ENCODE results near the gene TENT5A.
"Not testable (repeated sequence)": the region's sequence is repeated elsewhere in the genome, so short reads cannot be mapped to it uniquely, and the experiment has no call there.

The TENT5A gene

GRCh38 chr6:81747327-81747726 is 5.2 kb downstream of the TENT5A start:
- Histone ChIP-seq H3K27me3 (ENCODE audit: low read depth, low read length) (no peaks in the 10 kb centered on the region), H4K20me1 (ENCODE audit: insufficient read depth, low read length) (0 out of 2 replicates have a peak, but pooled peaks cover 3% of the 10 kb centered on the region), H3K79me2 (ENCODE audit: low read length) (peaks cover 15% of the 10 kb centered on the region), H3K27ac (ENCODE audit: low read length) (no peak overlapping the region), H3K4me2 (ENCODE audit: low read length) (no peak overlapping the region), H3K4me1 (ENCODE audit: low read length) (peaks cover 30% of the 10 kb centered on the region), H3K4me3 (ENCODE audit: low read length) (no peak overlapping the region), H3K9me3 (ENCODE audit: insufficient read depth, low read length) (no peaks in the 10 kb centered on the region), H2AFZ (ENCODE audit: low read depth, low read length) (no peak overlapping the region), H3K36me3 (replicated peaks; ENCODE audit: low read depth, low read length) (peaks cover 44% of the 10 kb centered on the region), H3K9ac (ENCODE audit: low read length) (no peak overlapping the region)
- no peak for TF ChIP-seq CTCF (IDR thresholded peaks at IDR 0.05; ENCODE audit: low read depth, low read length)
- TF ChIP-seq EZH2phosphoT487 (IDR thresholded peaks at IDR 0.05; ENCODE audit: low read depth): no peak

- H3K4me3 ChIP-seq (ENCODE audit: low read length): no peak overlapping the region
- no peak overlapping the region for H2AFZ ChIP-seq (ENCODE audit: low read depth, low read length)
- no peaks in the 10 kb centered on the region for H3K9me3 ChIP-seq (ENCODE audit: insufficient read depth, low read length)
- peaks cover 22% of the 10 kb centered on the region for H3K36me3 ChIP-seq (replicated peaks; ENCODE audit: low read depth, low read length)
- no peak overlapping the region for H3K4me2 ChIP-seq (ENCODE audit: low read length)
- TF ChIP-seq CTCF (IDR thresholded peaks at IDR 0.05; ENCODE audit: low read depth, low read length): no peak
- H3K27ac ChIP-seq (ENCODE audit: low read length): no peak overlapping the region
- H3K27me3 ChIP-seq (ENCODE audit: low read depth, low read length): no peaks in the 10 kb centered on the region
- peaks cover 15% of the 10 kb centered on the region for H3K4me1 ChIP-seq (ENCODE audit: low read length)
- no peaks in the 10 kb centered on the region for H3K79me2 ChIP-seq (ENCODE audit: low read length)
- 0 out of 2 replicates have a peak, but pooled peaks cover 3% of the 10 kb centered on the region for H4K20me1 ChIP-seq (ENCODE audit: insufficient read depth, low read length)
- H3K9ac ChIP-seq (ENCODE audit: low read length): no peak overlapping the region
Observed at GRCh38 chr6:81744131-81744530, 8.3 kb downstream of the TENT5A start.

DNA sequence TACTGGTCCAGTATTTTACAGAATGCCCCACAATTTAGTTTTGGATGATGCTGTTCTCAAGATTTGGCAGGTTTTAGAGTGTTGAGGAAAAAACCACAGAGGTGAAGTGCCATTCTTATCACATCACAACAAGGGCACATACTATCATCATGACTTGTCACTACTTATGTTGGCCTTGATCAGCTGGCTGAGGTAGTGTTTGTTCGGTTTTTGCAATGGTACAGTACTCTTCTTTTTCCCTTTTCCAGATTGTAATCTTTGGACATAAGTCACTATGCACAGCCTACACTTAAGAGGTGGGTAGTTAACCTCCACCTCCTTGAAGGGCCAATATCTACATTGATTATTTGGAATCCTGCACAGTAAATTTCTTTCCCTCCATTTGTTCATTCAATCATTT is 8.8 kb downstream of the TENT5A start:
- Histone ChIP-seq H3K27ac (ENCODE audit: low read length) (no peak overlapping the region), H3K79me2 (ENCODE audit: low read length) (no peaks in the 10 kb centered on the region), H3K36me3 (replicated peaks; ENCODE audit: low read depth, low read length) (peaks cover 22% of the 10 kb centered on the region), H2AFZ (ENCODE audit: low read depth, low read length) (no peak overlapping the region), H3K4me3 (ENCODE audit: low read length) (no peak overlapping the region), H3K27me3 (ENCODE audit: low read depth, low read length) (no peaks in the 10 kb centered on the region), H4K20me1 (ENCODE audit: insufficient read depth, low read length) (0 out of 2 replicates have a peak, but pooled peaks cover 3% of the 10 kb centered on the region), H3K4me1 (ENCODE audit: low read length) (peaks cover 15% of the 10 kb centered on the region), H3K9ac (ENCODE audit: low read length) (no peak overlapping the region), H3K4me2 (ENCODE audit: low read length) (no peak overlapping the region), H3K9me3 (ENCODE audit: insufficient read depth, low read length) (no peaks in the 10 kb centered on the region)
- TF ChIP-seq EZH2phosphoT487 (IDR thresholded peaks at IDR 0.05; ENCODE audit: low read depth): no peak
- no peak for TF ChIP-seq CTCF (IDR thresholded peaks at IDR 0.05; ENCODE audit: low read depth, low read length)

DNA sequence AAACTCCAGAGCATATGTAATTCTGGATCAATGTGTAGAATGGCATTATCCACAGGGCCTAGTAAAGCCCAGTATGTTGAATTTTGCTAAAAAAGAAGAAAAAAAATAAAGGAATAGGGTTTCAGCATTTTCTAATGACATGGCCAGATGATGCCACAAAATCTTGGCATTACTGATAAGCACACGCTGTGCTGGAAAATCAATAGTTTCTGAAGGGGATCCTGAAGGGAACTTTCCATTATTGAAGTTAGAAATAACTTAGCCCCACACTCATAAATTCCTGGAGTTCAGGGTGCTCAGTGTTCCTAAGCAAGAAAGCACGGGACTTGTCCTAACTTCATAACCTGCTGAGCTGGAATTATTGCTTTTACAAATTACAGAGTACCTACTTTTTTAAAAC is 10.8 kb downstream of the TENT5A start:
- no peaks in the 10 kb centered on the region for H3K27me3 ChIP-seq (ENCODE audit: low read depth, low read length)
- TF ChIP-seq EZH2phosphoT487 (IDR thresholded peaks at IDR 0.05; ENCODE audit: low read depth): no peak
- no peak for TF ChIP-seq CTCF (IDR thresholded peaks at IDR 0.05; ENCODE audit: low read depth, low read length)

DNA sequence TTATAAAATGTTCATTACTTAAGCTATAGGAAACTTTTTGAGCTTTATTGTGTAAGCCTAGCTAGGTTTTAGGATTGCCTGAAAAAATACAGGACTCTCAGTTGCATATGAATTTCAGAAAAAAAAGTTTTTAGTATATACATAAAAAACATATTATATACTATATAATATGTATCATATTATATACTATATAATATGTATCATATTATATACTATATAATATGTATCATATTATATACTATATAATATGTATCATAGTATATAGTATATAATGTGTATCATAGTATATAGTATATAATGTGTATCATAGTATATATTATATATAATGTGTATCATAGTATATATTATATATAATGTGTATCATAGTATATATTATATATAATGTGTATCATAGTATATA is 11.9 kb downstream of the TENT5A start:
- H3K9ac ChIP-seq (ENCODE audit: low read length): not testable (repeated sequence)

More for the DNA sequence above, 10.8 kb downstream of the TENT5A start:
- H3K4me1 ChIP-seq (ENCODE audit: low read length): peaks cover 15% of the 10 kb centered on the region
- H3K4me3 ChIP-seq (ENCODE audit: low read length): no peak overlapping the region
- no peak overlapping the region for H3K4me2 ChIP-seq (ENCODE audit: low read length)
- no peak overlapping the region for H2AFZ ChIP-seq (ENCODE audit: low read depth, low read length)
- H4K20me1 ChIP-seq (ENCODE audit: insufficient read depth, low read length): 0 out of 2 replicates have a peak, but pooled peaks cover 3% of the 10 kb centered on the region
- H3K36me3 ChIP-seq (replicated peaks; ENCODE audit: low read depth, low read length): peaks cover 13% of the 10 kb centered on the region
- no peak overlapping the region for H3K9ac ChIP-seq (ENCODE audit: low read length)
- no peak overlapping the region for H3K27ac ChIP-seq (ENCODE audit: low read length)
- H3K9me3 ChIP-seq (ENCODE audit: insufficient read depth, low read length): no peaks in the 10 kb centered on the region
- no peaks in the 10 kb centered on the region for H3K79me2 ChIP-seq (ENCODE audit: low read length)

More for the DNA sequence above, 11.9 kb downstream of the TENT5A start:
- H3K27me3 ChIP-seq (ENCODE audit: low read depth, low read length); H3K9me3 ChIP-seq (ENCODE audit: insufficient read depth, low read length); H2AFZ ChIP-seq (ENCODE audit: low read depth, low read length); H3K36me3 ChIP-seq (replicated peaks; ENCODE audit: low read depth, low read length); H3K4me2 ChIP-seq (ENCODE audit: low read length); H3K79me2 ChIP-seq (ENCODE audit: low read length); H4K20me1 ChIP-seq (ENCODE audit: insufficient read depth, low read length); H3K4me3 ChIP-seq (ENCODE audit: low read length); H3K27ac ChIP-seq (ENCODE audit: low read length): not testable (repeated sequence)
- H3K4me1 ChIP-seq (ENCODE audit: low read length): peaks cover 15% of the 10 kb centered on the region

All from OCI-LY3 (cell line).